Measurements from ENCODE around the gene LGALS9C.
"Not testable (repeated sequence)": the region's sequence is repeated elsewhere in the genome, so short reads cannot be mapped to it uniquely, and the experiment has no call there.

Gene LGALS9C

DNA sequence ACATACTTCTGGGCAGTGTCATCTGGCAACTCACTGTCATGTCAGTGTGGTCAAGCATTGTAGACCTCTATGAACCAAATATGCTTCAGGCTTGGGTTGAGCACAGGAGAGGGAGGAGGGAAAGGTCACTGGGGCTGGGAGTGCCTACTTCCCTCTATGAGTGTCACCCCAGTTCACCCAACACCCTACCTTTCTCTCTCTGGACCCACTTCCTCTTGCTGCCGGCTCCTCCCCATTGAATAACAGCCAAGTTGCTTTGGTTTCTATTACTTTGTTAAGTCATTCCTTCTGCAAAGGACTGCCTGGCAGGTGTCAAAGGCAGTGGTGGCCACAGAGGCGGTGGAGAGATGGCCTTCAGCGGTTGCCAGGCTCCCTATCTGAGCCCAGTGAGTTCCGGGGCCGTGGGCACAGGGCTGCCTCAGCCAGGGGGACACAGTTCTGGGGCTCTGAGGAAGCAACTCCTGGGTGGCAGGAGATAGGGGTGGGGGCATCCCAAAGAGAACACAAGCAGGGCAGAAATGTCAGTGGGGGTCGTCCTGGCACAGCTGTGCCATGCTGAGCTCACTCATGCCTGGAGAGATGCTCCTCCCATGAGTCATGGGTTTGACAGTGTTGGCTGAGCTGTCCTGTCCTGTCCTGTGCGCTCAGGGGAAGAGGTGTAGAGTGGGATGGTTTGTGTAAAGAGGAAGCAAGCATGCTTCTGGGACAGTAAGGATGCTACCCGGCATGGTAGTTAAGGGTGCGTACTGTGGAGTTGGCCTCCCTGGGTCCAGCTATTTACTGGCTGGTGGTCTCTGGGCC is at the start of gene LGALS9C:
TSS of gene LGALS9C (plus strand) at position 282 of the 801 bp plus-strand sequence. CDS start at position 348, 66 bp downstream.
- not testable (repeated sequence) for H3K4me3 Mint-ChIP-seq; H3K9me3 Mint-ChIP-seq; H3K36me3 Mint-ChIP-seq (ENCODE audit: low read depth); H3K4me1 Mint-ChIP-seq; H3K27ac Mint-ChIP-seq; H3K27me3 Mint-ChIP-seq
- ATAC-seq (peak; percentile 70), DNase-seq (peak; percentile 9)

DNA sequence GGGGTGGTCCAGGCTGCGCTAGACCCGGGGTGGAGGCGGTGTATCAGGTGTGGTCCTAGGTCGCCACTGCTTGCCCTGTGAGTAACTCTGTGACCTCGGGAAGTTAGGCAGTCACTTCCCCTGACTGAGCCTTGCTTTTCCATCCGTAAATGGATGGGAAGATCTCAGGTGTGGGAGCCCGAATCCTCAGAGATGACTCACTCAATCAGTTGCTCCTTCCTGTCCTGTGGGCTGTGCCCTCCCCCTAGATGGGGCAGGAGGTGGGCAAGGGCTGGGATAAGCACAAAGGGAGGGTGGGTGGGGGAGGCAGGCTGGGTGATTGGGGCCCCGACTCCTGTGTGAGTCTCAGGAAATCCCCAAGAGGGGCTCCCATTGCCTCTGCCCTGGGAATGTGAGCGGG is 44.4 kb upstream of the LGALS9C start:
- H3K4me1 Mint-ChIP-seq; DNase-seq; H3K4me3 Mint-ChIP-seq; H3K27me3 Mint-ChIP-seq; H3K9me3 Mint-ChIP-seq; H3K36me3 Mint-ChIP-seq (ENCODE audit: low read depth); ATAC-seq; H3K27ac Mint-ChIP-seq: not testable (repeated sequence)

DNA sequence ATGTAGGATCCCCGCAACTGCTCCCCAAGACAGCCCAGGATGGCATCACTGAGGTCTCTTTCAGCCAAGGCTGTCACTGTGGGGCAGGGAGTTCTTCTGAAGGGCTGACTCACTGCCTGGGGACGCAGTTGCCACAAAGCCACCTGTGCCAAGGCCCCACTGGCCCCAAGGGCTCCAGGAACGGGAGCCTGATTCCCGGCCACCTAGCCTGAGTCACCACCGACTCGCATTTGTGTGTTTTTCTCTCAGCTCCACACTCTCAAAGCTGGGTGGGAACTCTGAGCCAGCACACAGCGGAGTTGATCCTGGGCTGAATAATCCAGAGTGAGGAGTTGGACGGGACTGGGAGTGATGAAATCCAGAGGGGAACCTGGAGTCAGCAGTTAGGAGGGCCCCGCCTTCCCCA is 37.1 kb upstream of the LGALS9C start:
- H3K36me3 Mint-ChIP-seq (ENCODE audit: low read depth); H3K4me3 Mint-ChIP-seq; DNase-seq; H3K27ac Mint-ChIP-seq; ATAC-seq; H3K27me3 Mint-ChIP-seq; H3K9me3 Mint-ChIP-seq; H3K4me1 Mint-ChIP-seq: not testable (repeated sequence)

DNA sequence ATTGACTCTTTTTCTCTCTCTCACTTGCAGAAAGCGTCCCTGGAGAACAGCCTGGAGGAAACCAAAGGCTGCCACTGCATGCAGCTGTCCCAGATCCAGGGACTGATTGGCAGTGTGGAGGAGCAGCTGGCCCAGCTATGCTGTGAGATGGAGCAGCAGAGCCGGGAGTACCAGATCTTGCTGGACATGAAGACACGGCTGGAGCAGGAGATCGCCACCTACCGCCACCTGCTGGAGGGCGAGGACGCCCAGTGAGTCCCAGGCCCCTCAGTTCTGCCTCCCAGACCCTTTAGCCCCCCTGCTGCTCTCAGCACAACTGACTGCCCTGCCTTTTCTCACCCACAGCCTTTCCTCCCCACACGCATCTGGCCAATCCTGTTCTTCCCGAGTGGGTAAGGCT is 34.5 kb upstream of the LGALS9C start:
- ATAC-seq, result peak; percentile 37
- not testable (repeated sequence) for H3K27ac Mint-ChIP-seq; H3K27me3 Mint-ChIP-seq; H3K36me3 Mint-ChIP-seq (ENCODE audit: low read depth); H3K4me1 Mint-ChIP-seq; H3K9me3 Mint-ChIP-seq; H3K4me3 Mint-ChIP-seq
- DNase-seq, result peak; percentile 48

DNA sequence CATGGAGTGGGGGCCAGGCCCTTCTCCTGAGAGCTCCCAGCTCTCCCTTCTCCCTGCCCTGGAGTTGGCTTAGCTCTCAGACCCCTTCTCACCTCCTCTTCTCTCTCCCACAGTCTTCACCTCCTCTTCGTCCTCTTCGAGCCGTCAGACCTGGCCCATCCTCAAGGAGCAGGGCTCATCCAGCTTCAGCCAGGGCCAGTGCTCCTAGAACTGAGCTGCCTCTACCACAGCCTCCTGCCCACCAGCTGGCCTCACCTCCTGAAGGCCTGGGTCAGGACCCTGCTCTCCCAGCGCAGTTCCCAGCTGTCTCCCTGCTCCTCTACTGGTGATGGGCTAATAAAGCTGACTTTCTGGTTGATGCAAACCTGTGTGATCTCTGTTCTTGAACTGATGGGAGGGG is 34.1 kb upstream of the LGALS9C start:
- not testable (repeated sequence) for ATAC-seq; H3K36me3 Mint-ChIP-seq (ENCODE audit: low read depth); H3K27ac Mint-ChIP-seq; DNase-seq; H3K4me3 Mint-ChIP-seq; H3K9me3 Mint-ChIP-seq; H3K27me3 Mint-ChIP-seq; H3K4me1 Mint-ChIP-seq

DNA sequence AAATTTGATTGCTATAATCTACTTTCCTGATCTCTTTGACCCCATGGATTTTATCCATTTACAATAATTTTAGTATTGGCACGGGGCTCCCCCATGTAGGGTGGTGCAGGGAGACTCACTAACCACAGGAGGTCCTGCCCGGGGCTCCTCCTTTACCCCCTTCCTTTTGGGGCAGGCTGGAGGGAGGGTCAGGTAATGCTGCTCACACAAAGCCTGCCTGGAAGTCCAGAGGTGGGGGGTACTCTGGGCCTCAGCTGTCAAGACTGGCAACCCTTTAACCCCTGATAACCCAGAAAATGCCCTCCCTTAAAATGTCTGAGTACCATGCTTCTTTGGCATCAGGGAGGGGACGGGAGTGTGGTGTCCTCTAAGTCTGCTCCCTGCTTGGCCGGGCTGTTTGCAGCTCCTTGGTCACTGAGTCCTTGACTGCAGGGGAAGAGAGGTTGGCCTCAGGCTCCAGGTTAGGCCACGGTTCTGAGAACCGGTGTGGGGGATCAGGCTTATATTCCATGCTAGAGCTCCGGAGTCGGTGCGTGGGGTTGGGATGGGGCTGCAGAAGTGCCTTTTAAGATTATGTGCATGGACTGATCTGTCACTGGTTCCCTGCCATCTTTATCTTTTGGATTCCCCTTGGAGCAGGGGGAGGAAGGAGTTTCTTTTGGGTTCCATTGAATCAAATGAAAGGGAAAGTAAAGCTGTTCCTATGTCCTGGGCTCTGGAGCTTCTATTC is 28.9 kb upstream of the LGALS9C start:
- DNase-seq; H3K27me3 Mint-ChIP-seq; H3K36me3 Mint-ChIP-seq (ENCODE audit: low read depth); H3K4me1 Mint-ChIP-seq; H3K27ac Mint-ChIP-seq; H3K4me3 Mint-ChIP-seq; H3K9me3 Mint-ChIP-seq; ATAC-seq: not testable (repeated sequence)

DNA sequence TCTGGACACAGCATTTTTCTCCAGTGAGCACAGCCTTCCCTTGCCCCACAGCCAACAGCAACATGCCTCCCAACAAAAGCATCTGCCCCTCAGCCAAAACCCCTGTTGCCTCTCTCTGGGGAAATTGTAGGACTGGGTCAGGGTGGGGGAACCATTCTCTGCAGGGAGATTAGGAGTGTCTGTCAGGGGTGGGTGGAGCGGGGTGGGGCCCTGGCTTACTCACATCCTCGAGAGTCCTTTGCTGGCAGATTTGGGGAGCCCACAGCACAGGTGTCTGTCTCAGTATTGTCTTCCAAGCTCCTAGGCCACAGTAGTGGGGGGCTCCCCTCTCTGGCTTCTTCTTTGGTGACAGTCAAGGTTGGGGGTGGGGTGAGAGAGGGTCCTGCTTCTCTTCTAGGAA is 28.3 kb upstream of the LGALS9C start:
- not testable (repeated sequence) for H3K4me3 Mint-ChIP-seq; H3K9me3 Mint-ChIP-seq; H3K27me3 Mint-ChIP-seq; ATAC-seq; DNase-seq; H3K4me1 Mint-ChIP-seq; H3K36me3 Mint-ChIP-seq (ENCODE audit: low read depth); H3K27ac Mint-ChIP-seq

DNA sequence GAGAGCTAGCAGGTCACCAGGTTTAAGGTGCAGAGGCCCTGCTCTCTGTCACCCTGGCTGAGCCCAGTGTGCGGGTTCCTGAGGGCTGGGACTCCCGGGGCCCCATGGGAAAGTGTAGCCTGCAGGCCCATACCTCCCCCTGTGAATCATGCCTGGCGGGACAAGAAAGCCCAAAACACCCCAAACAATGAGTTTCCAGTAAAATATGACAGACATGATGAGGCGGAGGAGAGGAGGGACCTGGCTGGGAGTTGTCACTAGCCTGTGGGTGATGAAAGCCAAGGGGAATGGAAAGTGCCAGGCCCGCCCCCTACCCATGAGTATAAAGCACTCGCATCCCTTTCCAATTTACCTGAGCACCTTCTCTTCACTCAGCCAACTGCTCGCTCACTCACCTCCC is 26.8 kb upstream of the LGALS9C start:
- H3K4me1 Mint-ChIP-seq; H3K4me3 Mint-ChIP-seq; H3K27me3 Mint-ChIP-seq; H3K27ac Mint-ChIP-seq; H3K36me3 Mint-ChIP-seq (ENCODE audit: low read depth); H3K9me3 Mint-ChIP-seq; DNase-seq; ATAC-seq: not testable (repeated sequence)

DNA sequence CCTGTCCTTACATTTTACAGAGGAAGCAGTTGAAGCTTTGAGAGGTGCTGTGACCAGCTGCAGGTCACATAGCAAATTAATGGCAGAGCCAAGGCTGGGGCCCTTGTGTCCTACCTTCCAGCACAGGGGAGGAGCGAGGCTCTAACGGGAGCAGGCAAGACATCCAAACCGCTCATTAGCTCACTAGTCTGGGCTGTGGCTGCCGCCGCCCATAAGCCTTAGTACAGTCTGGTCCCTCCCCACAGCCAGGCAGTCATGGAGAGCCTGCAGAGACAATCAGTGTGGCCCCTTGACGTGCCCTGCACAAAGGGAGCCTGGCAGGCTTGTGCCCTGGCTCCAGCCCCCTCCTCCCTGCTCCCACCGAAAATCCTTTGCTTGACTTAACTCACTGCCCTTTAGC is 25.6 kb upstream of the LGALS9C start:
- H3K27me3 Mint-ChIP-seq; H3K4me1 Mint-ChIP-seq; H3K27ac Mint-ChIP-seq; H3K9me3 Mint-ChIP-seq; H3K4me3 Mint-ChIP-seq; H3K36me3 Mint-ChIP-seq (ENCODE audit: low read depth); ATAC-seq; DNase-seq: not testable (repeated sequence)

DNA sequence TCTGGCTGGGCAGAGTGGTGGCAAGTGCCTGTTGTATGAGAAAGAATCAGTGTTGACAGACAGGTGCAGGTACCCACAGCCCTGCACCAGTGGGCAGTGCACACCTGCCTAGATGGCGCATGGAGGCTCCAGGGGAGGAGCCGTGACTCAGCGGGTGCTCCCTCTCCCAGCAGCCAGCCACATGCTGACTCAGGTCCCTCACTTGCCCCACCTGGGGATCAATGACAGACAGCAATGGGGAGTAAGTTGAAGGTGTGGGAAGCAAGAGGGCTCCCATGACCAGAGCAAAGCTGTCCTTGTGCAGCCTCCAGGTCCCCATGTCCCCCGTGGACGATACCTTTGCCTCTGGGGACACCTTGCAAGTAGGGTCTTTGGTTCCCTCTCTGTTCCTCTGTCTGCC is 24.6 kb upstream of the LGALS9C start:
- not testable (repeated sequence) for H3K4me3 Mint-ChIP-seq; H3K27me3 Mint-ChIP-seq; H3K9me3 Mint-ChIP-seq; H3K36me3 Mint-ChIP-seq (ENCODE audit: low read depth); H3K4me1 Mint-ChIP-seq; ATAC-seq; H3K27ac Mint-ChIP-seq; DNase-seq

DNA sequence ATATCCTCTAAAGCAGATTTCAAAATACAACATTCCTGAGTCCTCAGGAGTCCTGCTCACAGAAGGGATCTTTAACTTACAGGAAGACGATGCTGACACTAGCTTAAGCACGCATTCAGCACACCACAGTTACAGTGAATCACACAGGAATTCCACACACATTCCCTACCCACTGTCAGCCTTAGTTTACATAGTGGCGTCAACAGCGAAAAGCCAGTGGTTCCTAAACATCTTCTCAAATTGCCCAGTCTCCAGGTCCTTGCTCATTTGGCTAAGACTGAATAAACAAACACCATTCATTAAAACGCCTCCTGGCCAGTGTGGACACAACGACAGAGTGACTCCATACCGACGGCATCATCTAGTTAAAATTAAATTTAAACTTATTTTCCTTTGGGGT is 17.6 kb upstream of the LGALS9C start:
- not testable (repeated sequence) for H3K36me3 Mint-ChIP-seq (ENCODE audit: low read depth); DNase-seq; ATAC-seq

DNA sequence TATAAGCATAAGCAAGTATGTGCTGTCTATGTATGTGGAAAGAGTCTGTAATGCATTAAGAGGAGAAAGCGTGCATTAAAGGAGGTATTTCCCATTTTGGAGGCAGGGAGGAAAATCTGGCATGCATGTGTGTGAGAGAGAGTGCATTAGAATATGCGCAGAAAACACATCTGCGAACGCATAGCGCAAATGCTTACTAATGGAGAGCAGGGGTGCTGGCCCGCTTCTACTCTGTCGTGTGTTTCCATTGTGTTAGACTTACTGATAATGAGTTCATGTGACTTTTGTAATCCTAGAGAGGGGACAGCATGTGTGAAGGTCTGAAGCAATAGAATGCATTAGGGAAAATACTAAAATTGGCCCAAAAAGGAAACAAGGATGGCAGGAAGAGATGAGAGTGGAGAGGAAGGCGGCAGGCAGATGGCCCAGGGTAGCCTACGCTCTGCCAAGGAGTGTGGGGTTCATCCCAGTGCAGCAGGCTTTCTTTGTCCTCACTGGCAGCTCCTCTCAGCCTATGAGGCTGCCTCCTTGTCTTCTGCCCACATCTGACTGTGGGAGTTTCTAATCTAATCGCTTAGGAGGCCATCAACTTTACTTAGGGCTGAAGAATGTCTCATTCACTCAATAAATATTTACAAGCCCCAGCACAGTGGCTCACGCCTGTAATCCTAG is 12.6 kb upstream of the LGALS9C start:
- H3K4me3 Mint-ChIP-seq; ATAC-seq; H3K36me3 Mint-ChIP-seq (ENCODE audit: low read depth); H3K4me1 Mint-ChIP-seq; H3K27me3 Mint-ChIP-seq; H3K9me3 Mint-ChIP-seq; DNase-seq; H3K27ac Mint-ChIP-seq: not testable (repeated sequence)

More for the DNA sequence above, 17.6 kb upstream of the LGALS9C start:
- not testable (repeated sequence) for H3K27me3 Mint-ChIP-seq, H3K27ac Mint-ChIP-seq, H3K4me1 Mint-ChIP-seq, H3K4me3 Mint-ChIP-seq, H3K9me3 Mint-ChIP-seq

DNA sequence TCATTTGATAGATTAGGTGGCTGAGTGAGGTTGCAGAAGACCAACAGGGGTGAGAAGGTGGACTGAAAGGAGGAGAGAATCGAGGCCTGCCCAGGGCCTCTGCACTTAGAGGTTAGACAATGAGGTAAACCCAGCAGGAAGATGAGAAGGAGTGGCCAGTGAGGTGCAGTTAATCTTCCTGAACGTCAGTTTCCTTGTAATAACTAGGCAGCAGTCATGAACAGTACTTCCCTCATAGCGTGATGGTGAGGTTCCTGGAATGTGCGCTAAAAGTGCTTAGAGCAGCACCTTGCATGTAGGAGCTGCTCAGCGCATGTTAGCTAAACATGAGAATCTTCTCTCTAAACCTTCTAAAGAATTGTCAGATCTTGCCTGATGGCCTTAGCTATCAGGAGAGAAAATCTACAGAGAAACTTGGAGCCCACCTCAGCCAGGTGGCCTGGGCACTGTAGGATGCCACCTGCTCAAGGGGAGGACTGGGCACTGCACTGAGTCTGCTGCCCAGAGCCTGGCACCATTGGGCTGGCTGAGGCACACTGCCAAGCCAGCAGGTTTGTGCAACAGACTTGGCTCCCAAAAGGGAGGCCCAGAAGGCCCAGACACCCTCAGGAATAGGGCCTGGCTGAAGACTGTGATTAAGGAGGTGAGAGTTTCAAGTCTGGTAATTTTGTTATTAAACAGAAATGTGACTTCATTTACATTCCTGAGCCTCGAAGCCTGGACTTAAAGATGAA is 10.2 kb upstream of the LGALS9C start:
- H3K4me3 Mint-ChIP-seq; H3K36me3 Mint-ChIP-seq (ENCODE audit: low read depth); ATAC-seq; DNase-seq; H3K4me1 Mint-ChIP-seq; H3K27me3 Mint-ChIP-seq; H3K27ac Mint-ChIP-seq; H3K9me3 Mint-ChIP-seq: not testable (repeated sequence)

DNA sequence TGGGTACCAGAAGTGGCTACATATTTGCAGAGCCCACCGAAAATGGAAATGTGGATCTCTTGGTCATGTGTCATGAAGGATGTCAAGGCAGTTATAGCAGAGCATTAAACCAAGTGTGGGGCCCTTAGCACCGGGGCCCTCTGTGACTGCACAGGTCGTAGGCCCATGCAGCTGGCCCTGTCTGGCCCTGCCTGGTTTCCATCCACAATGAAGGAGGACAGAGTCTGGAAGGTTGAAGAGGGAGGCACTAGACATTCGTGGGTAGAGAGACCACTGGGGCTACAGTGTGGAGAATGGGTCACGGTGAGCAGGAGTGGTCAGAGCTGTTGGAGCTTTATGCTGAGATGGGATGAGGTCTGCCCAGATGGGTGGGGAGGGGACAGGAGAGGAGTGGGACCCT is 9.6 kb upstream of the LGALS9C start:
- not testable (repeated sequence) for H3K27me3 Mint-ChIP-seq; DNase-seq; ATAC-seq; H3K4me1 Mint-ChIP-seq; H3K4me3 Mint-ChIP-seq; H3K36me3 Mint-ChIP-seq (ENCODE audit: low read depth); H3K9me3 Mint-ChIP-seq; H3K27ac Mint-ChIP-seq

All from activated naive CD8-positive, alpha-beta T cell treated with anti-CD3 and anti-CD28 coated beads, Interleukin-2, amount 50 U/mL, for 24 hours (primary cell).